IMR-90 (cell line): Measurements from ENCODE around the gene NR1D1. TPM values are rescaled to one million over a fixed set of nuclear protein-coding genes. Genes with fewer than 3 reads are reported as not detected.

Experiments
- ATAC-seq: fragments of 200-7000 bp; cut with Tn5 transposase; 2 replicates; pipeline ENCODE4 v1.9.1; 2020; ENCODE audit warnings: low read depth, mild to moderate bottlenecking, moderate library complexity
- BruUV-seq: library from RNA; stranded (reverse); fragments of 400-500 nt; replicated peaks from 2 replicates; lab custom pipeline; 2021; lab: Mats Ljungman, UMichigan
- CTCF ChIA-PET: fragments of 300-600 bp; formaldehyde crosslinking; extraction: SDS; loops from one replicate; lab custom pipeline; 2021; ENCODE audit warnings: antibody characterized with exemption; lab: Yijun Ruan, JAX
- POLR2A ChIA-PET: fragments of 300-600 bp; sonication (Branson Sonifier 250); formaldehyde crosslinking; loops from one replicate; lab custom pipeline; 2022; ENCODE audit warnings: antibody characterized with exemption; ENCODE audit not compliant: unreplicated experiment; lab: Charles Lee
- DNase-seq: peaks from one replicate; pipeline ENCODE4 v3.0.0; 2013
- H2AFZ ChIP-seq: replicated peaks from 2 replicates; pipeline ENCODE3; 2013; ENCODE audit warnings: low read length, mild to moderate bottlenecking; ENCODE audit not compliant: poor library complexity
- H2AK5ac ChIP-seq: 2 replicates; pipeline ENCODE4 v1.6.1; 2013; ENCODE audit warnings: low read depth, low read length, inconsistent platforms
- H2AK9ac ChIP-seq: replicated peaks from 2 replicates; pipeline ENCODE3; 2013; ENCODE audit warnings: mild to moderate bottlenecking, low read depth, low read length, moderate library complexity; ENCODE audit not compliant: poor library complexity
- H2BK120ac ChIP-seq: 2 replicates; pipeline ENCODE4 v1.6.1; 2013; ENCODE audit warnings: low read depth, low read length, inconsistent platforms
- H2BK15ac ChIP-seq: 3 replicates; pipeline ENCODE4 v1.6.1; 2013; ENCODE audit warnings: low read depth, low read length, inconsistent platforms
- H2BK20ac ChIP-seq: 2 replicates; pipeline ENCODE4 v1.6.1; 2013; ENCODE audit warnings: low read depth, mild to moderate bottlenecking, inconsistent platforms, low read length, moderate library complexity
- H2BK5ac ChIP-seq: 2 replicates; pipeline ENCODE4 v1.6.1; 2013; ENCODE audit warnings: mild to moderate bottlenecking, low read depth, low read length, inconsistent platforms; ENCODE audit not compliant: poor library complexity, severe bottlenecking
- H3K14ac ChIP-seq: replicated peaks from 2 replicates; pipeline ENCODE4 v1.6.1; 2013; ENCODE audit warnings: low read depth, low read length, inconsistent platforms
- H3K18ac ChIP-seq: 2 replicates; pipeline ENCODE4 v1.6.1; 2013; ENCODE audit warnings: low read depth, low read length, control low read depth
- H3K23ac ChIP-seq: 2 replicates; pipeline ENCODE4 v1.6.1; 2013; ENCODE audit warnings: low read depth, low read length, inconsistent platforms
- H3K27ac ChIP-seq: 2 replicates; pipeline ENCODE4 v1.5.1; 2013; ENCODE audit warnings: mild to moderate bottlenecking, control low read depth, low read length; ENCODE audit not compliant: insufficient read depth
- H3K27me3 ChIP-seq: 2 replicates; pipeline ENCODE4 v1.6.1; 2013; ENCODE audit warnings: low read length; ENCODE audit not compliant: control insufficient read depth, insufficient read depth
- H3K36me3 ChIP-seq: 2 replicates; pipeline ENCODE4 v1.6.1; 2013; ENCODE audit warnings: low read length, mixed read lengths; ENCODE audit not compliant: control insufficient read depth, insufficient read depth
- H3K4ac ChIP-seq: 2 replicates; pipeline ENCODE4 v1.6.1; 2013; ENCODE audit warnings: low read depth, low read length, inconsistent platforms
- H3K4me1 ChIP-seq: 2 replicates; pipeline ENCODE4 v1.6.1; 2013; ENCODE audit warnings: low read length, mixed read lengths; ENCODE audit not compliant: control insufficient read depth, insufficient read depth
- H3K4me2 ChIP-seq: 2 replicates; pipeline ENCODE4 v1.6.1; 2013; ENCODE audit warnings: low read depth, mild to moderate bottlenecking, control low read depth, low read length, moderate library complexity
- H3K4me3 ChIP-seq: 2 replicates; pipeline ENCODE4 v1.5.1; 2013; ENCODE audit warnings: low read depth, mild to moderate bottlenecking, control low read depth, low read length, moderate library complexity; ENCODE audit not compliant: insufficient read depth
- H3K56ac ChIP-seq: 2 replicates; pipeline ENCODE4 v1.6.1; 2013; ENCODE audit warnings: low read length, inconsistent platforms; ENCODE audit not compliant: insufficient read depth; ENCODE audit errors: extremely low read depth
- H3K79me1 ChIP-seq, 2 experiments: 2 replicates each; pipeline ENCODE4 v1.6.1; 2013; ENCODE audit warnings: low read length in 2 of 2, inconsistent platforms in 1 of 2, low read depth in 1 of 2
- H3K9ac ChIP-seq: 2 replicates; pipeline ENCODE4 v1.6.1; 2013; ENCODE audit warnings: low read depth, low read length, control low read depth
- H3K9me1 ChIP-seq: 2 replicates; pipeline ENCODE4 v1.6.1; 2013; ENCODE audit warnings: low read length, inconsistent platforms; ENCODE audit not compliant: insufficient read depth
- H3K9me3 ChIP-seq: 2 replicates; pipeline ENCODE4 v1.6.1; 2013; ENCODE audit warnings: low read length; ENCODE audit not compliant: control insufficient read depth, insufficient read depth
- H4K20me1 ChIP-seq: 2 replicates; pipeline ENCODE4 v1.6.1; 2013; ENCODE audit warnings: low read length, inconsistent platforms; ENCODE audit not compliant: insufficient read depth
- H4K5ac ChIP-seq: 2 replicates; pipeline ENCODE4 v1.6.1; 2013; ENCODE audit warnings: mild to moderate bottlenecking, low read depth, low read length, control low read depth
- H4K8ac ChIP-seq, 2 experiments: 2 replicates each; pipeline ENCODE4 v1.6.1; 2013; ENCODE audit warnings: low read depth in 2 of 2, low read length in 2 of 2, control low read depth in 1 of 2, inconsistent platforms in 1 of 2
- H4K91ac ChIP-seq: 2 replicates; pipeline ENCODE4 v1.6.1; 2013; ENCODE audit warnings: low read depth, low read length, inconsistent platforms; ENCODE audit not compliant: insufficient read depth
- BHLHE40 ChIP-seq: fragments of 150-350 bp; IDR thresholded peaks from 2 replicates; pipeline ENCODE4 v1.6.1; 2016; ENCODE audit warnings: mild to moderate bottlenecking, low read depth, low read length
- CEBPB ChIP-seq: IDR thresholded peaks from 2 replicates; pipeline ENCODE4 v1.6.1; 2012; ENCODE audit warnings: low read depth, low read length, improper control_type of control experiment
- FOS ChIP-seq: fragments of 150-350 bp; IDR thresholded peaks from 2 replicates; pipeline ENCODE4 v1.6.1; 2016; ENCODE audit warnings: low read depth, low read length
- MAFK ChIP-seq: IDR thresholded peaks from 2 replicates; pipeline ENCODE4 v1.6.1; 2012; ENCODE audit warnings: low read depth, low read length, improper control_type of control experiment
- MAZ ChIP-seq: IDR thresholded peaks from 2 replicates; pipeline ENCODE4 v1.6.1; 2012; ENCODE audit warnings: low read depth, mild to moderate bottlenecking, low read length, improper control_type of control experiment, moderate library complexity, borderline replicate concordance
- MXI1 ChIP-seq: IDR thresholded peaks from 2 replicates; pipeline ENCODE4 v1.6.1; 2012; ENCODE audit warnings: low read depth, mild to moderate bottlenecking, low read length, moderate library complexity, borderline replicate concordance
- NFE2L2 ChIP-seq: fragments of 150-350 bp; IDR thresholded peaks from 2 replicates; pipeline ENCODE4 v1.6.1; 2016; ENCODE audit warnings: low read depth, mild to moderate bottlenecking, low read length
- POLR2A ChIP-seq: IDR thresholded peaks from 2 replicates; pipeline ENCODE4 v1.6.1; 2012; ENCODE audit warnings: mild to moderate bottlenecking, low read depth, low read length
- RCOR1 ChIP-seq: IDR thresholded peaks from 2 replicates; pipeline ENCODE4 v1.6.1; 2012; ENCODE audit warnings: mild to moderate bottlenecking, low read length, improper control_type of control experiment; ENCODE audit not compliant: insufficient replicate concordance
- WGBS, 2 experiments: methylation state at CpG; one replicate each; pipeline versions ENCODE4 v1.1.5 to v1.1.7; 2013; ENCODE audit warnings: missing lambda C conversion rate in 2 of 2; ENCODE audit not compliant: insufficient read length in 1 of 2; ENCODE audit errors: extremely low coverage in 2 of 2; 5-methylcytosine and 5-hydroxymethylcytosine counted together
- dilution Hi-C: fragments of 300-500 bp; cut with HindIII; formaldehyde crosslinking; loops from one replicate; pipeline ENCODE4 v1.14.3; 2018; ENCODE audit warnings: low sequenced_read_pairs; ENCODE audit not compliant: unreplicated experiment
- in situ Hi-C: fragments of 300-500 bp; cut with MboI; formaldehyde crosslinking; loops from 3 replicates; pipeline ENCODE4 v1.14.3; 2019; ENCODE audit warnings: low sequenced_read_pairs, inconsistent platforms, mixed read lengths
- intact Hi-C: fragments of 100-400 bp; cut with micrococcal nuclease; formaldehyde crosslinking; loops from 2 replicates; pipeline ENCODE4 v1.10.0; 2022
- polyA plus RNA-seq, 3 experiments: library from polyadenylated mRNA; depleted of rRNA; stranded (reverse); fragments of >200 nt; gene quantifications; 2 replicates each; pipeline ENCODE4 v1.2.3, GENCODE V29; 2012; ENCODE audit warnings: low replicate concordance in 1 of 3
- total RNA-seq: library from RNA; depleted of rRNA; stranded (reverse); fragments of >200 nt; gene quantifications from 2 replicates; pipeline ENCODE4 v1.2.3, GENCODE V29; 2012
- TF ChIP-seq, protein P1 (sequence below): conservative IDR thresholded peaks from 2 replicates; pipeline ENCODE4 v1.5.1; 2012; ENCODE audit warnings: mild to moderate bottlenecking, low read depth, low read length, improper control_type of control experiment
- TF ChIP-seq, protein P2 (sequence below): fragments of 150-350 bp; IDR thresholded peaks from 2 replicates; pipeline ENCODE4 v1.6.1; 2016; ENCODE audit warnings: low read depth, mild to moderate bottlenecking, low read length, moderate library complexity, borderline replicate concordance
- TF ChIP-seq, protein P3 (sequence below): fragments of 150-350 bp; IDR thresholded peaks from 2 replicates; pipeline ENCODE4 v1.6.1; 2017; ENCODE audit warnings: mild to moderate bottlenecking, antibody characterized with exemption, low read length, low read depth

NR1D1 gene
- total and polyA plus RNA-seq, 2 of the 4 experiments (the other 2 are of a cell fraction): 0.36 to 7.2 TPM

DNA sequence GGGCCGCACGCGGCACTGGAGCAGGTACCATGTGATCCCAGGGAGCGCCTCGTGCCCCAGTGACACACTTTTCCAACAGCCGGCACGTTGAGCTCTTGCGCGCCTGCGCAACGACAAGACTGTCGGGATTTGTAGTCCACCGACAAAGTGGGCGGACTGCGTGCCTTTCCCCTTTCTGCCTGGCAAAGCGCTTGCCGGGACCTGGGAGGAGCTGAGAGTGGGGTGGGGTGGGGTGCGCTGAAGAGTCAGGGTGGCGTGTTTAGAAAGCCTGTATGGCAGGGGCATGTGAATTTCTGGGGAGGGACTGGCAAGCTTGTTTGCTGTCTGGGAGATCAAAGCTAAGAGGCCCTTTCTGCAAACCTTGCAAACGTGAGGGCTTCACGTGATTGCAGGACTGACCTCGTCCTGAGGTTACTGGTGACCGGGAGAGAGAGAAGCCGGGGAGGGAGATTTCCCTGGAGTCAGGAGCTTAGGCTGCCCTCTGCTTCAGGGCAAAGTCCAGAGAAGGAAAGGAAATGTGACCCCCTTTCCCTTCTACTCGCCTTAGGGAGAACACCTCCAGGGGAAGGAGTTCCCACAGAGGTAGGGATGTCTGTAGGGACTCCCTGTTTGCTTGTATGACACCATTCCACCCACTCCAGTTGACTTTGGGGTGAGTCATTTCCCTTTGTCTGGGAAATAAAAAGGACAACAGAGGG lies 429 bp upstream of the NR1D1 start:
- in situ Hi-C loops: no loop called here
- H3K4me2 ChIP-seq: peak overlapping the region; percentile 85
- intact Hi-C loops: loop anchor here (1.0 kb wide), 1 partner anchor 10 kb away; no protein-coding TSS in a partner anchor
- peak overlapping the region; percentile 14 to 67; a peak in 3 of 4 replicates for H4K8ac ChIP-seq
- peaks cover 27% of the 10 kb centered on the region for H3K9me1 ChIP-seq
- H2AK9ac ChIP-seq: peak overlapping the region; percentile 89
- H3K9ac ChIP-seq: peak overlapping the region; percentile 34
- H3K18ac ChIP-seq: peak overlapping the region; percentile 15
- ATAC-seq (peak; percentile 72), DNase-seq (peak; percentile 99)
- POLR2A ChIA-PET: interaction anchor here (0.6 to 1.2 kb wide), 4 partner anchors 8 to 51 kb away, joined by 3 to 5 read pairs (median 4); partner anchors contain the start of gene MED24
- BruUV-seq: no TSS peak
- dilution Hi-C loops: no loop called here
- peak overlapping the region; percentile 71 for H2BK5ac ChIP-seq
- peak overlapping the region; percentile 19 for H4K5ac ChIP-seq
- H3K27ac ChIP-seq: peak overlapping the region; percentile 67
- H3K9me3 ChIP-seq: no peaks in the 10 kb centered on the region
- peak overlapping the region; percentile 82 for H2BK120ac ChIP-seq
- WGBS, 2 experiments: 0% methylated on average over 5 of the region's 25 CpGs; no CpG with 5 or more reads in 1 of the 2 experiments
- H3K4me1 ChIP-seq: peaks cover 22% of the 10 kb centered on the region
- H4K91ac ChIP-seq: peak overlapping the region; percentile 84
- H3K4me3 ChIP-seq: peak overlapping the region; percentile 65
- H2AFZ ChIP-seq: peak overlapping the region; percentile 87
- H3K79me1 ChIP-seq: peaks cover 24 to 45% of the 10 kb centered on the region in 2 experiments; a peak in 3 of 4 replicates
- CTCF ChIA-PET: interaction anchor here (1.0 to 1.1 kb wide), 2 partner anchors 10 to 68 kb away, joined by 3 read pairs; no protein-coding TSS in a partner anchor
- no peaks in the 10 kb centered on the region for H3K27me3 ChIP-seq
- peak overlapping the region; percentile 89 for H3K14ac ChIP-seq
- H2BK20ac ChIP-seq: peak overlapping the region; percentile 78
- peak overlapping the region; percentile 44 for H2AK5ac ChIP-seq
- H3K23ac ChIP-seq: peak overlapping the region; percentile 70
- peaks cover 17% of the 10 kb centered on the region; the same call in 1 of the 2 replicates for H3K36me3 ChIP-seq
- H3K56ac ChIP-seq: peak overlapping the region; percentile 65
- H2BK15ac ChIP-seq: peak overlapping the region; percentile 25; the same call in 1 of the 3 replicates
- H4K20me1 ChIP-seq: peaks cover 8% of the 10 kb centered on the region; the same call in 1 of the 2 replicates
- TF ChIP-seq FOS (peak; percentile 87), MAZ (0 out of 2 replicates have a peak, but pooled peaks have one; percentile 13), POLR2A (no peak), BHLHE40 (peak; percentile 85), NFE2L2 (peak; percentile 53; the same call in 1 of the 2 replicates), MAFK (no peak), RCOR1 (no peak), MXI1 (peak; percentile 95), CEBPB (peak; percentile 16; the same call in 1 of the 2 replicates)
- TF ChIP-seq, protein P1, sequence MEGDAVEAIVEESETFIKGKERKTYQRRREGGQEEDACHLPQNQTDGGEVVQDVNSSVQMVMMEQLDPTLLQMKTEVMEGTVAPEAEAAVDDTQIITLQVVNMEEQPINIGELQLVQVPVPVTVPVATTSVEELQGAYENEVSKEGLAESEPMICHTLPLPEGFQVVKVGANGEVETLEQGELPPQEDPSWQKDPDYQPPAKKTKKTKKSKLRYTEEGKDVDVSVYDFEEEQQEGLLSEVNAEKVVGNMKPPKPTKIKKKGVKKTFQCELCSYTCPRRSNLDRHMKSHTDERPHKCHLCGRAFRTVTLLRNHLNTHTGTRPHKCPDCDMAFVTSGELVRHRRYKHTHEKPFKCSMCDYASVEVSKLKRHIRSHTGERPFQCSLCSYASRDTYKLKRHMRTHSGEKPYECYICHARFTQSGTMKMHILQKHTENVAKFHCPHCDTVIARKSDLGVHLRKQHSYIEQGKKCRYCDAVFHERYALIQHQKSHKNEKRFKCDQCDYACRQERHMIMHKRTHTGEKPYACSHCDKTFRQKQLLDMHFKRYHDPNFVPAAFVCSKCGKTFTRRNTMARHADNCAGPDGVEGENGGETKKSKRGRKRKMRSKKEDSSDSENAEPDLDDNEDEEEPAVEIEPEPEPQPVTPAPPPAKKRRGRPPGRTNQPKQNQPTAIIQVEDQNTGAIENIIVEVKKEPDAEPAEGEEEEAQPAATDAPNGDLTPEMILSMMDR: no peak
- TF ChIP-seq, protein P2, sequence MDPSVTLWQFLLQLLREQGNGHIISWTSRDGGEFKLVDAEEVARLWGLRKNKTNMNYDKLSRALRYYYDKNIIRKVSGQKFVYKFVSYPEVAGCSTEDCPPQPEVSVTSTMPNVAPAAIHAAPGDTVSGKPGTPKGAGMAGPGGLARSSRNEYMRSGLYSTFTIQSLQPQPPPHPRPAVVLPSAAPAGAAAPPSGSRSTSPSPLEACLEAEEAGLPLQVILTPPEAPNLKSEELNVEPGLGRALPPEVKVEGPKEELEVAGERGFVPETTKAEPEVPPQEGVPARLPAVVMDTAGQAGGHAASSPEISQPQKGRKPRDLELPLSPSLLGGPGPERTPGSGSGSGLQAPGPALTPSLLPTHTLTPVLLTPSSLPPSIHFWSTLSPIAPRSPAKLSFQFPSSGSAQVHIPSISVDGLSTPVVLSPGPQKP: no peak
- TF ChIP-seq, protein P3, sequence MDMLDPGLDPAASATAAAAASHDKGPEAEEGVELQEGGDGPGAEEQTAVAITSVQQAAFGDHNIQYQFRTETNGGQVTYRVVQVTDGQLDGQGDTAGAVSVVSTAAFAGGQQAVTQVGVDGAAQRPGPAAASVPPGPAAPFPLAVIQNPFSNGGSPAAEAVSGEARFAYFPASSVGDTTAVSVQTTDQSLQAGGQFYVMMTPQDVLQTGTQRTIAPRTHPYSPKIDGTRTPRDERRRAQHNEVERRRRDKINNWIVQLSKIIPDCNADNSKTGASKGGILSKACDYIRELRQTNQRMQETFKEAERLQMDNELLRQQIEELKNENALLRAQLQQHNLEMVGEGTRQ: peak; percentile 97
- H3K4ac ChIP-seq: peak overlapping the region; percentile 88
